HG02938 (cell line): ENCODE results near the gene MVP.
"Not testable (repeated sequence)": the region's sequence is repeated elsewhere in the genome, so short reads cannot be mapped to it uniquely, and the experiment has no call there.

Source experiments
- ATAC-seq: cut with Tn5 transposase; IDR thresholded peaks from one replicate; pipeline ENCODE4 v1.9.1; 2021; ENCODE audit warnings: mild to moderate bottlenecking, moderate library complexity; ENCODE audit not compliant: unreplicated experiment

MVP gene

GRCh38 chr16:29814592-29814991, 5.7 kb upstream of the MVP start:
- no peak for ATAC-seq

GRCh38 chr16:29815032-29815721, 5.1 kb upstream of the MVP start:
- ATAC-seq = no peak

- peak; percentile 63 for ATAC-seq
Observed at GRCh38 chr16:29815793-29816693, 4.2 kb upstream of the MVP start, which contains the start of gene PAGR1. Gene PAGR1 (plus strand): TSS chr16:29816152. CDS start chr16:29816526, 374 bp downstream.

DNA sequence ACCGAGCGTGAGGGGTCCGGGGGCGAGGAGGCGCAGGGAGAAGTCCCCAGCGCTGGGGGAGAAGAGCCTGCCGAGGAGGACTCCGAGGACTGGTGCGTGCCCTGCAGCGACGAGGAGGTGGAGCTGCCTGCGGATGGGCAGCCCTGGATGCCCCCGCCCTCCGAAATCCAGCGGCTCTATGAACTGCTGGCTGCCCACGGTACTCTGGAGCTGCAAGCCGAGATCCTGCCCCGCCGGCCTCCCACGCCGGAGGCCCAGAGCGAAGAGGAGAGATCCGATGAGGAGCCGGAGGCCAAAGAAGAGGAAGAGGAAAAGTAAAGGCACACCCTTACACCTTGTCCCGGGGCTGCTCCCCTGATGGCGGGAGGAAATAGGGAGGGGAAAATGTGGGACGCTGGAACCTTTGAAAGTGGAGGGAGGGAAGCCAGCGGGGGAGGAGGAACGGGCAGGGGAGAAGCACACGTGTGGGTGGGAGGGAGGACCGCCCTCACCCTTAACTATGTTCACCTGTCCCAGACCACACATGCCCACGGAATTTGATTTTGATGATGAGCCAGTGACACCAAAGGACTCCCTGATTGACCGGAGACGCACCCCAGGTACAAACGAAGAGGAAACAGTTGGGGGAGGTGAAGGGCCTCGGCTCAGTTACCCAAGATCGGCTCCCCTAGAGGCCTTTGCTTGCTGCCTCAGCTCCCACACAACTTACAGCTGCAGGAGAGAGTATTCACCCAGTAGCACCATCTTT, 3.4 kb upstream of the MVP start:
- ATAC-seq = no peak

DNA sequence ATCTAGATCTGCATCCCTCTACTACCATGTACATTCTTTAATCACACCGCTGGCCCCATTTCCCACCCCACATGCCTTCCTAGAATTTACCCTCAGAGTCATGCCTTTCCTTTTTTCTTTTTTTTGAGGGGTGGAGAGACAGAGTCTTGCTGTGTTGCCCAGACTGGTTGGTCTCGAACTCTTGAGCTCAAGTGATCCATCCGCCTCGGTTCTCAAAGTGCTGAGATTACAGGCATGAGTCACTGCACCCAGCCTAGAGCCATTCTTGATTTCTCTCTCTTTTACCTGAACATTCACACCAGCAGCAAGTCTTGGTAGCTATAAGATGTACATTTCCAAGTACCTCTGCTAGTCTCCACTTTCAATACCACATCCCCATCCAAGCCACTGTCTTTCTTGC, 2.2 kb upstream of the MVP start:
- ATAC-seq = no peak

DNA sequence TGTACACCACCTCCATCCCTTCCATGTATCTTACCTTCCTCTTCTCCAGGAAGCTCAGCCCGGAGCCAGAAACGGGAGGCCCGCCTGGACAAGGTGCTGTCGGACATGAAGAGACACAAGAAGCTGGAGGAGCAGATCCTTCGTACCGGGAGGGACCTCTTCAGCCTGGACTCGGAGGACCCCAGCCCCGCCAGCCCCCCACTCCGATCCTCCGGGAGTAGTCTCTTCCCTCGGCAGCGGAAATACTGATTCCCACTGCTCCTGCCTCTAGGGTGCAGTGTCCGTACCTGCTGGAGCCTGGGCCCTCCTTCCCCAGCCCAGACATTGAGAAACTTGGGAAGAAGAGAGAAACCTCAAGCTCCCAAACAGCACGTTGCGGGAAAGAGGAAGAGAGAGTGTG, 756 bp upstream of the MVP start:
- ATAC-seq = no peak

DNA sequence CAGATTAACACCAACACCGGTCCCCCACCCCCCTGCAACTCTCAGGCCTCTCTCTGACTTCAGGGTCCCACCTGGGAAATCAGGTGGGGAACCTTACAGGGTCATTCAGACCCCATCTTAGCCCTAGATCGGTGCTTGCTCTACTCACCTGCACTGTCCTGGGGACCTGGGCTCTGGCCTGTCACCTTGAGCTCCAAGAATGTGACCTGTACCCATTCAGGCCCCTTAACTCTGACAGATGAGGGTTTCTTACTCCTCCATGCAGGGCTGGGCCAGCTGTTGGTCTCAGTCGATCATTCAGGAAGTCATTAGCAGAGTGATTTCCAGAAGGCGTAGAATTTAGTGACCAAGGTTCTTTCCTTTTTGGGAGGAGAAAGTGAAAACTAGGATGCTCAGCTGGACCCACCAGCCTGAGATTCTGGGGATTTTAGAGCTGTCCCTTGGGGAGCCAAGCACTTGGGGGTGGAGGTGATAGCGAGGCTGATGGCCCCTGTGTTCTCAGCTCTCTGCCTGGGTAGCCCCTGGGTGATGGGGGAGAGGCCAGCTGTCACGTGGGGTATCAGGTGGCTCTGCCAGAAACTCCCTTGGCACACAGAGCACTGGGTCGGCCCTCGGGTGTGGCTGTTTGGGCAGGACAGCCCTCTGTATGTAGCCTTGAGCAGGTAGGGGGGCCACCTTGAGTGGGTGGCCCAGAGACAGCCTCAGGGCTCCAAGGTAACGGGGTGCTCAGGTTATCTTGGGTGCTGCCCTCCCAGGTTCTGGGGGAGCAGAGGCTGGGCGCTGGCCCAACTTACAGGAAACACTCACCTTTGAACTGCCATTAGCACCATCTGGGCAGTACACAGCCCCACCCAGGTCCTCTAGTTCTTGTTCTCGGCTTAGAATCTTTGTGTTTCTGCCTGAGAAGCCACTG, 724 bp downstream of the MVP start:
- no peak for ATAC-seq

DNA sequence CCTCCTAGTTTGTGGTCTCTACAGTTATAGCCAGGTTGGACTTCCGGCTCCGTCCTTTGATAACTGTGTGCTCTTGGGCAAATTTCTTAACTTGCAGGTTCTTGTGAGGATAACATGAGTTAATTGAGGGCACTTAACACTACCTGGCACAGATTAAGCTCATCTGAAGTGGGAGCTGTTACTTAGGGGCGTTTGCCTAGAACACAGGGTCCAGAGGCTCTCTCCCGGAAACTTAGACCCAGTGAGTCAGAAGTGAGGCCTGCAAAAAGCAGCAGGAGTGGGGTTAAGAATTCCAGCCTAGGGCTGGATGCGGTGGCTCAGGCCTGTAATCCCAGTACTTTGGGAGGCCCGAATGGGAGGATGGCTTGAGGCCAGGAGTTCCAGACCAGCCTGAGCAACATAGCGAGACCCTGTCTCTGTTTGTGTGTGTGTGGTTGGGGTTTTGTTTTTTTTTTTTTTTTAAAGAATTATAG, 1.4 kb downstream of the MVP start:
- no peak for ATAC-seq

- no peak for ATAC-seq
Observed at GRCh38 chr16:29824589-29825144, 4.4 kb downstream of the MVP start.

DNA sequence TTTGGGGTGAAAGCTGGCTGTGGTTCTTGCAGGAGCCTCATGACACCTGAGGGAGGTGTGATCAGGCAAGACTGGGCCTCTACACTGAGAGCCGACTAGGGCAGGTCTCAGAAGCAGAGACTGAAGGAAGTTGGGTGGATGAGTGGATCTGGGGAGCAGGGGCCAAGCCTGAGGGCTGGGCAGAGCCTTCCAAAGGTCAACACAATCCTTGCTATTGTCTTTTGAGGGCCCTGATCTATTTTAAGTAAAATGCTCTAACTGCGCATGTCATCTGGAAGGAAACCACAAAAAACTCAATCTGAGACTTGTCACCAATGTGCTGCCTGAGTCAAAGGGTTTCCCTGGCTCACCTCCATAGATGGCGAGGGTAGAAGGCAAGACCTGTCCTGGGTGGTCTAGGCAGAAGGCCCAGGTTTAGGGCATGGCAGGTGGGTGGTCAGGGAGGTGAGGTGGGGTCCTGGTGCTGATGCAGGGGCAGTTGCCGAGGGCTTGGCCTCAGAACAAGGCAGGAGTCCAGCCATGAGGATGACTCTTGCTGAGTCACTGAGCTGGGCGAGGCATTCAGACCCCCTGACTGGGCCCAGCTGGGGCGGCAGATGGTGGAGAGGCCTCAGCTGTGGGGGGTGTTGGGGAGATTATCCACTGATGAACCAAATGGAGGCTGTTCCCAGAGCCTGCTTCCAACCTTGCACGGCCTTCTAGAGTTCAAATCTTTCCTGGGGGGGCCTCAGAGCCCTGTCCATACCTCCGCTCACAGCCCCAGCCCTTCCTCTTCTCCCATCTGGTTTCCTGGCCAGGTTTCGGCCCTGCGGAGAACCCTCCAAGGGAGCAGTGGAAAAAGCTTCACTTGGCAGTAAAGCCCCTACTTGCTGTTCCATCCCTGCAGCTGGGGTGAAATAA, 5.1 kb downstream of the MVP start:
- ATAC-seq = no peak

DNA sequence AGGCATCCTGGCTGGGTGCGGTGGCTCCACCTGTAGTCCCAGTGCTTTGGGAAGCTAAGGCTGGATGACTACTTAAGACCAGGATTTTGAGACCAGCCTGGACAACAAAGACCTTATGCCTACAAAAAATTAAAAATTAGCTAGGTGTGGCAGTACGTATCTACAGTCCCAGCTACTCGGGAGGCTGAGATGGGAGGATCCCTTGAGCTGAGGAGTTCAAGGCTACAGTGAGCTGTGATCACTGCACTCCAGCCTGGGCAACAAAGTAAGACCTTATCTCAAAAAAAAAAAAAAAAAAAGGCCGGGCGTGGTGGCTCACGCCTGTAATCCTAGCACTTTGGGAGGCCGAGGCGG, 6.1 kb downstream of the MVP start:
- ATAC-seq = no peak

DNA sequence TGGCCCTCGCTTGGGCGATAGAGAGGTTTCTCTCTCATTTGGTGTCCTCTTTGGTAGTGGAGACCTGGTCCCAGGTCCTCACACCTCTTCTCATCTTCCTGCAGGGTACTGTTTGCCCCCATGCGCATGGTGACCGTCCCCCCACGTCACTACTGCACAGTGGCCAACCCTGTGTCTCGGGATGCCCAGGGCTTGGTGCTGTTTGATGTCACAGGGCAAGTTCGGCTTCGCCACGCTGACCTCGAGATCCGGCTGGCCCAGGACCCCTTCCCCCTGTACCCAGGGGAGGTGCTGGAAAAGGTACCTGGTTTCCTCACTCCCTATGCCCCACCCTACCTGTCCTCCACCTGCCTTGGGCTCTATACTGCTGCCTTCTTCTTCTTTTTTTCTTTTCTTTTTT, 10.5 kb downstream of the MVP start:
- ATAC-seq = no peak

GRCh38 chr16:29831490-29831889, 11.2 kb downstream of the MVP start:
- ATAC-seq = no peak

GRCh38 chr16:29833219-29833618, 13.0 kb downstream of the MVP start:
- not testable (repeated sequence) for ATAC-seq

GRCh38 chr16:29834079-29834478, 13.8 kb downstream of the MVP start:
- ATAC-seq = no peak

GRCh38 chr16:29835926-29836325, 15.7 kb downstream of the MVP start:
- ATAC-seq = no peak

GRCh38 chr16:29836623-29837022, 16.4 kb downstream of the MVP start:
- ATAC-seq = no peak

DNA sequence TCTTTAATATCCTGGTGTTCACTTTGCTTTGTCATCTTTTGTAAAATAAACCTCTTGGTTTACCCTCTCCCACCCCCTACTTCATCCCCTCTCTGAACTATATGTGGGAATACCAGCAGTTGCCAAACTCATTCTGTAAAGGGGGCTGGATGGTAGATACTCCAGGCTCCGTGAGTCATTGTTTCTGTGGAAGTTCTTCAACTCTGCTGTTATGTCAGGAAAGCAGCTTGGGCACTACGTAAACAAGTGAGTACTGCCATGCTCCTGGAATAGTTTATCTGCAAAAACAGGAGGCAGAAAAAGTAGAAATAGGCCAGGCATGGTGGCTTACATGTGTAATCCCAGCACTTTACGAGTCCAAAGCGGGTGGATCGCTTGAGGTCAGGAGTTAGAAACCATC, 17.6 kb downstream of the MVP start:
- ATAC-seq = no peak

- no peak for ATAC-seq
Observed at GRCh38 chr16:29839822-29840221, 19.6 kb downstream of the MVP start.
